ENCODE data around the gene PSMD14.
"Not testable (repeated sequence)": the region's sequence is repeated elsewhere in the genome, so short reads cannot be mapped to it uniquely, and the experiment has no call there.

The PSMD14 gene

GRCh38 chr2:161354106-161354505 is 45.9 kb downstream of the PSMD14 start:
- DNase-seq (ENCODE audit: low read depth): no peak
- no peak overlapping the region for H3K4me3 ChIP-seq (ENCODE audit: control insufficient read depth, low read depth, low read length)
- no peak for TF ChIP-seq CTCF (IDR thresholded peaks at IDR 0.05; ENCODE audit: control insufficient read depth, insufficient read depth, low read depth, low read length, missing control alignments)

DNA sequence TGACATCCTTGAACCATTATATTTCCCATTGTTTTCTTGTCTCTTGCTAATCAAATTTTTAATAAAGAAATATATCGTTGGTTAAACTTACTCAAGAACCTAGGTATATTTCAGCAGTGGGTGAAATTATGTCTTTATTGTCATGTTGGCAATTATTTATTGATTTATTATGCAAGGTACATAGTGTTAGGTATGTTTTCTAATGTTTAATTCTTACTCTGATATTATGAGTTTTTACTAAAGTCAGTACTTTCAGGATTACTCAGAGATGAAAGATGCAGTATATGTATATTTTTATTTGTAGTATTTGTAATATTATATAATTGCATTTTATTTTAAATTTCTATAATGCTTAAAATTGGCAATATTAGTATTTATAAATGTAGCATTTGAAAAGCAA is 46.9 kb downstream of the PSMD14 start:
- no peak for TF ChIP-seq CTCF (IDR thresholded peaks at IDR 0.05; ENCODE audit: control insufficient read depth, insufficient read depth, low read depth, low read length, missing control alignments)
- DNase-seq (ENCODE audit: low read depth): no peak
- no peak overlapping the region for H3K4me3 ChIP-seq (ENCODE audit: control insufficient read depth, low read depth, low read length)

GRCh38 chr2:161355983-161356382 is 47.8 kb downstream of the PSMD14 start:
- no peak overlapping the region for H3K4me3 ChIP-seq (ENCODE audit: control insufficient read depth, low read depth, low read length)
- DNase-seq (ENCODE audit: low read depth): no peak
- TF ChIP-seq CTCF (IDR thresholded peaks at IDR 0.05; ENCODE audit: control insufficient read depth, insufficient read depth, low read depth, low read length, missing control alignments): no peak

GRCh38 chr2:161357097-161357496 is 48.9 kb downstream of the PSMD14 start:
- DNase-seq (ENCODE audit: low read depth): no peak
- TF ChIP-seq CTCF (IDR thresholded peaks at IDR 0.05; ENCODE audit: control insufficient read depth, insufficient read depth, low read depth, low read length, missing control alignments): no peak
- H3K4me3 ChIP-seq (ENCODE audit: control insufficient read depth, low read depth, low read length): no peak overlapping the region

GRCh38 chr2:161358838-161359237 is 50.6 kb downstream of the PSMD14 start:
- no peak for TF ChIP-seq CTCF (IDR thresholded peaks at IDR 0.05; ENCODE audit: control insufficient read depth, insufficient read depth, low read depth, low read length, missing control alignments)
- DNase-seq (ENCODE audit: low read depth): no peak
- no peak overlapping the region for H3K4me3 ChIP-seq (ENCODE audit: control insufficient read depth, low read depth, low read length)

- not testable (repeated sequence) for H3K4me3 ChIP-seq (ENCODE audit: control insufficient read depth, low read depth, low read length); DNase-seq (ENCODE audit: low read depth)
Observed at GRCh38 chr2:161360095-161360654, 52.0 kb downstream of the PSMD14 start.

- no peak for TF ChIP-seq CTCF (IDR thresholded peaks at IDR 0.05; ENCODE audit: control insufficient read depth, insufficient read depth, low read depth, low read length, missing control alignments)
- H3K4me3 ChIP-seq (ENCODE audit: control insufficient read depth, low read depth, low read length): no peak overlapping the region
- DNase-seq (ENCODE audit: low read depth): no peak
Observed at GRCh38 chr2:161362568-161363166, 54.4 kb downstream of the PSMD14 start.
